Activated CD8-positive, alpha-beta T cell treated with anti-CD3 and anti-CD28 coated beads for 36 hours (primary cell): ENCODE results near the gene ADGRG7. TPM values are rescaled to one million over a fixed set of nuclear protein-coding genes. Genes with fewer than 3 reads are reported as not detected.

ENCODE experiments used
- ATAC-seq: fragments of 200-7000 bp; cut with Tn5 transposase; one replicate; pipeline ENCODE4 v1.10.0; 2021; ENCODE audit warnings: mild to moderate bottlenecking, moderate library complexity
- CTCF ChIA-PET: fragments of 350-600 bp; sonication (Branson Sonifier 250); formaldehyde crosslinking; loops from one replicate; lab custom pipeline; 2021; ENCODE audit warnings: antibody characterized with exemption; lab: Charles Lee
- POLR2A ChIA-PET: fragments of 350-600 bp; sonication (Branson Sonifier 250); formaldehyde crosslinking; loops from one replicate; lab custom pipeline; 2021; ENCODE audit warnings: antibody characterized with exemption; lab: Charles Lee
- DNase-seq: peaks from one replicate; pipeline ENCODE4 v3.0.0-alpha.2; 2020
- H3K27ac Mint-ChIP-seq: one replicate; pipeline ENCODE4 v1.8.0; 2021; ENCODE audit warnings: mild to moderate bottlenecking, mixed read lengths
- H3K27me3 Mint-ChIP-seq: one replicate; pipeline ENCODE4 v1.8.0; 2021; ENCODE audit warnings: mixed read lengths
- H3K36me3 Mint-ChIP-seq: one replicate; pipeline ENCODE4 v1.8.0; 2021; ENCODE audit warnings: low read depth, mixed read lengths
- H3K4me1 Mint-ChIP-seq: one replicate; pipeline ENCODE4 v1.8.0; 2021; ENCODE audit warnings: low read depth, mixed read lengths
- H3K4me3 Mint-ChIP-seq: one replicate; pipeline ENCODE4 v1.8.0; 2021; ENCODE audit warnings: mild to moderate bottlenecking, moderate library complexity, mixed read lengths
- H3K9me3 Mint-ChIP-seq: one replicate; pipeline ENCODE4 v1.8.0; 2021; ENCODE audit warnings: mixed read lengths
- intact Hi-C: fragments of 100-400 bp; cut with micrococcal nuclease; formaldehyde crosslinking; loops from one replicate; pipeline ENCODE4 v1.10.0; 2022
- total RNA-seq, 2 experiments: library from RNA; stranded (reverse); gene quantifications; one replicate each; pipeline ENCODE4 v1.2.3, GENCODE V29; 2021
- TF ChIP-seq, protein P1 (sequence below): fragments of 200-600 bp; IDR thresholded peaks from one replicate; pipeline ENCODE4 v1.8.0; 2022; ENCODE audit warnings: antibody characterized with exemption, mild to moderate bottlenecking

Gene ADGRG7
- total RNA-seq, 2 experiments from 2014 or later, result 21.2 to 24.7 TPM

DNA sequence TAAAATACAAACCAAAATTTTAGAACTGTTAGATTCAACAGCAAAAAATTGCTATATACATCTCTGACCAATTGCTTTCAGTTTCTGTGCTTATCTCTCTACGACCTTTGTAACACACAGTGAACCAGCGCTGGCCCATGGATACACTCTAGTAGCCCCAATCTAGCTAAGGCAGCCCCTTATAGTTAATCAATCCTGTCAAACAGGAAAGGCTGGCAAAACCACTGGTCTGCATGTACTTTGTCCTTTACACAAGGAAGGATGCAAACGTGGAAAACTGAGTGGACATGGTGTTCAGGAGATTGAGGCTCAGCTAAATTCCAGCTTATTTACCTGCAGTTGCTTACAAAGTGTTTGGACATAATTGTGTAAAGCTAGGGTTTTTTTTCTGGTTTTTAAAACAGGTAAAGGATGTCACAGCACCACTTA, 25.9 kb downstream of the ADGRG7 start:
- CTCF ChIA-PET, result interaction anchor here (0.5 to 2.1 kb wide), 15 partner anchors 10 to 744 kb away, joined by 3 to 16 read pairs (median 5); no protein-coding TSS in a partner anchor
- intact Hi-C loops, result loop anchor here (5.0 kb wide), 1 partner anchor 72 kb away; the partner anchor contains the start of gene TFG
- no peak for ATAC-seq
- Mint-ChIP-seq H3K4me1 (peaks cover 9% of the 10 kb centered on the region), H3K36me3 (peaks cover 14% of the 10 kb centered on the region), H3K9me3 (no peaks in the 10 kb centered on the region), H3K27ac (no peak overlapping the region), H3K27me3 (peaks cover 1% of the 10 kb centered on the region), H3K4me3 (no peak overlapping the region)
- no peak for DNase-seq
- POLR2A ChIA-PET, result interaction anchor here (0.9 to 1.4 kb wide), 4 partner anchors 25 to 74 kb away, joined by 3 to 5 read pairs (median 4); partner anchors contain the start of gene TFG
- TF ChIP-seq, protein P1, sequence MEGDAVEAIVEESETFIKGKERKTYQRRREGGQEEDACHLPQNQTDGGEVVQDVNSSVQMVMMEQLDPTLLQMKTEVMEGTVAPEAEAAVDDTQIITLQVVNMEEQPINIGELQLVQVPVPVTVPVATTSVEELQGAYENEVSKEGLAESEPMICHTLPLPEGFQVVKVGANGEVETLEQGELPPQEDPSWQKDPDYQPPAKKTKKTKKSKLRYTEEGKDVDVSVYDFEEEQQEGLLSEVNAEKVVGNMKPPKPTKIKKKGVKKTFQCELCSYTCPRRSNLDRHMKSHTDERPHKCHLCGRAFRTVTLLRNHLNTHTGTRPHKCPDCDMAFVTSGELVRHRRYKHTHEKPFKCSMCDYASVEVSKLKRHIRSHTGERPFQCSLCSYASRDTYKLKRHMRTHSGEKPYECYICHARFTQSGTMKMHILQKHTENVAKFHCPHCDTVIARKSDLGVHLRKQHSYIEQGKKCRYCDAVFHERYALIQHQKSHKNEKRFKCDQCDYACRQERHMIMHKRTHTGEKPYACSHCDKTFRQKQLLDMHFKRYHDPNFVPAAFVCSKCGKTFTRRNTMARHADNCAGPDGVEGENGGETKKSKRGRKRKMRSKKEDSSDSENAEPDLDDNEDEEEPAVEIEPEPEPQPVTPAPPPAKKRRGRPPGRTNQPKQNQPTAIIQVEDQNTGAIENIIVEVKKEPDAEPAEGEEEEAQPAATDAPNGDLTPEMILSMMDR, result no peak

DNA sequence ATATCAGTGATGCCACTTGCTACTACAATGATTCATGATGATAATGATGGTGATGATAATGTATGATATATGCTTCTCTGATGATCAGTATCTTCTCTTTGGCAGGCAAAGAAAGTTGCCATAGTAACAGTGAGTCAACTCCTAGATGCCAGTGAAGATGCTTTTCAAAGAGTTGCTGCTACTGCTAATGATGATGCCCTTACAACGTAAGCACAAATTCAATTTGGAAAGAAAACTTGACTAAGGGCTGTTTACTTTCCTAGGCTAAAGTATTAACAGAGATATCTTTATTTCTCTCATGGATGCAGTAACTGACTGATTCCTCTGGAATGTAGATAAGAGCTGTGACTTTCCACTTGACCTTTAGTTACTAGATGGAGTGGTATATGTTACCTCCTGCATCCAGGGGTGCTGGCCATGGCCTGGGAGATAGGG, 27.8 kb downstream of the ADGRG7 start:
- ChIA-PET POLR2A (interaction anchor here (0.7 to 1.4 kb wide), 2 partner anchors 11 to 73 kb away, joined by 3 read pairs; no protein-coding TSS in a partner anchor), CTCF (interaction anchor here (0.9 to 1.1 kb wide), 3 partner anchors 8 to 73 kb away, joined by 3 to 4 read pairs (median 3); no protein-coding TSS in a partner anchor)
- intact Hi-C loops, result loop anchor here (5.0 kb wide), 1 partner anchor 70 kb away; the partner anchor contains the start of gene TFG
- Mint-ChIP-seq H3K27ac (no peak overlapping the region), H3K4me3 (no peak overlapping the region), H3K9me3 (no peaks in the 10 kb centered on the region), H3K36me3 (peaks cover 20% of the 10 kb centered on the region), H3K27me3 (no peaks in the 10 kb centered on the region), H3K4me1 (peaks cover 17% of the 10 kb centered on the region)
- DNase-seq, result no peak
- TF ChIP-seq, protein P1, result no peak
- ATAC-seq, result no peak

DNA sequence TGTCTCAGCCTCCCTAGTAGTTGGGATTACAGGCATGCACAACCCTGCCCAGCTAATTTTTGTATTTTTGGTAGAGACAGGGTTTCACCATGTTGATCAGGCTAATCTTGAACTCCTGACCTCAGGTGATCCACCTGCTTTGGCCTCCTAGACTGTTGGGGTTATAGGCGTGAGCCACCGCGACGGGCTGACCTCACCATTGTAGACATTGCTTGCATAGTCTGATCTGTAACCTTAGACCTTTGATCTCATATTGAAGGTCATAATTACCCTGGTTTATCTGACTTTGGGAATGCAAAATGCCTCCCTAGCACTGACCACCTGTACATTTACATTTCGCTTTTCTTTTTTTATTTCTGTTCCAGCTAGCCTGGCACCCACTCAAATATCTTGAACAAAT, 31.2 kb downstream of the ADGRG7 start:
- no peak for DNase-seq
- peaks cover 21% of the 10 kb centered on the region for H3K36me3 Mint-ChIP-seq
- intact Hi-C loops, result no loop called here
- ChIA-PET CTCF (interaction anchor here (1.0 to 2.4 kb wide), 8 partner anchors 10 to 70 kb away, joined by 3 to 7 read pairs (median 4); no protein-coding TSS in a partner anchor), POLR2A (interaction anchor here (0.7 kb wide), 1 partner anchor 242 kb away, joined by 3 read pairs; no protein-coding TSS in a partner anchor)
- H3K27me3 Mint-ChIP-seq, result no peaks in the 10 kb centered on the region
- ATAC-seq, result no peak
- no peak overlapping the region for H3K27ac Mint-ChIP-seq
- TF ChIP-seq, protein P1, result no peak
- H3K4me3 Mint-ChIP-seq, result no peak overlapping the region
- H3K9me3 Mint-ChIP-seq, result no peaks in the 10 kb centered on the region
- peaks cover 8% of the 10 kb centered on the region for H3K4me1 Mint-ChIP-seq

DNA sequence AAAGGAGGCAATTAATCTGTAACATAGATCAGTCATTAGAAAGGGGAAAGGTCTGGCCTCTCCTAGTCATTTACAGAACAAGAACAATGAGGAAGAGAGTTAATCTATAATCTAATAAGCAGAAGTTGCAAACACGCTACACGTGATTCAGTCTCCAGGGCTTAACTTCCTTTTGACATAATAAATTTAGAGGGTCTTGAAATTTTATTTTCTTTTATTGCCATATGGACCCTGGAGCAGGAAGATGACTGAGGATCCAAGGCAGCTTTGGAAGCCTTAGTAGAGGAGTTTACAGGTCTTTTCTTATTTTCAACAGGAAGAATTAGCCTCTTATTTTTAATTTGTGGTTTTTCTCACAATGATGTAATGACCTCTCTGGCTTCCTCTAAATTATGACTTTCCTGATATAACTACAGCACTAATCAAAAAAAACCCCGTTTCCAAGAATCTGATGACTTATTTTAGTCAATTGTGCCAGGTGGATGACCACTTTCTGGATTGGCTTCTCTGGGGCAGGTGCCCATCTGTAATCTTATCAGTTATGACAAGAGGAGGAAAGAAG, 32.2 kb downstream of the ADGRG7 start:
- ChIA-PET POLR2A (interaction anchor here (0.7 to 0.9 kb wide), 3 partner anchors 11 to 540 kb away, joined by 3 to 4 read pairs (median 3); partner anchors contain the start of genes LNP1 and TOMM70), CTCF (interaction anchor here (0.7 to 2.4 kb wide), 8 partner anchors 9 to 256 kb away, joined by 3 to 7 read pairs (median 4); no protein-coding TSS in a partner anchor)
- H3K27ac Mint-ChIP-seq, result no peak overlapping the region
- TF ChIP-seq, protein P1, result no peak
- no peak overlapping the region for H3K4me3 Mint-ChIP-seq
- ATAC-seq (peak; percentile 28), DNase-seq (no peak)
- no peaks in the 10 kb centered on the region for H3K9me3 Mint-ChIP-seq
- H3K4me1 Mint-ChIP-seq, result peaks cover 8% of the 10 kb centered on the region
- intact Hi-C loops, result no loop called here
- H3K27me3 Mint-ChIP-seq, result no peaks in the 10 kb centered on the region
- H3K36me3 Mint-ChIP-seq, result peaks cover 24% of the 10 kb centered on the region

DNA sequence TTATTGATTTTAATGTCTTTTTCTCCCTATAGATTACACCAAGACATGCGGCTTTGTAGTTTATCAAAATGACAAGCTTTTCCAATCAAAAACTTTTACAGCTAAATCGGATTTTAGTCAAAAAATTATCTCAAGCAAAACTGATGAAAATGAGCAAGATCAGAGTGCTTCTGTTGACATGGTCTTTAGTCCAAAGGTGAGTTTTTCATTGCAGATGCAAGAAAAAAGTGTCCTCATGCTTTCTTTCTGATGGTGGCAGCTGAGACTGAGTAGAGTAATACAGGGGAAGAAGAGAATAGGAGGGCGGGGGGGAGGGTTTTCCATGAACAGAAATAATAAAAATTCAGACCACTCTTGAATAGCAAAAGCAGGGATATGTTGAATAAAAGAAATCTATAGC, 36.5 kb downstream of the ADGRG7 start:
- TF ChIP-seq, protein P1, result no peak
- ATAC-seq, result no peak
- no peaks in the 10 kb centered on the region for H3K27me3 Mint-ChIP-seq
- intact Hi-C loops, result no loop called here
- H3K4me1 Mint-ChIP-seq, result peaks cover 20% of the 10 kb centered on the region
- no peaks in the 10 kb centered on the region for H3K9me3 Mint-ChIP-seq
- peaks cover 18% of the 10 kb centered on the region for H3K36me3 Mint-ChIP-seq
- H3K27ac Mint-ChIP-seq, result no peak overlapping the region
- ChIA-PET CTCF (interaction anchor here (1.2 to 1.7 kb wide), 4 partner anchors 11 to 65 kb away, joined by 3 to 9 read pairs (median 3); no protein-coding TSS in a partner anchor), POLR2A (interaction anchor here (1.4 kb wide), 1 partner anchor 68 kb away, joined by 5 read pairs; no protein-coding TSS in a partner anchor)
- no peak for DNase-seq
- H3K4me3 Mint-ChIP-seq, result no peak overlapping the region
